Upper lobe of right lung (tissue), 1 donor: Measurements from ENCODE around the gene CDC42. TPM values are rescaled to one million over a fixed set of nuclear protein-coding genes. Genes with fewer than 3 reads are reported as not detected.

Experiments used
- ATAC-seq: fragments of 200-7000 bp; cut with Tn5 transposase; one replicate; pipeline ENCODE4 v1.9.1; 2020; ENCODE audit warnings: mild to moderate bottlenecking, moderate library complexity
- DNase-seq: peaks from one replicate; pipeline ENCODE4 v3.0.0-alpha.2; 2020
- H3K27ac ChIP-seq: fragments of 200-600 bp; one replicate; pipeline ENCODE4 v1.8.0; 2022
- H3K27me3 ChIP-seq: fragments of 200-600 bp; one replicate; pipeline ENCODE4 v1.8.0; 2022; ENCODE audit warnings: mild to moderate bottlenecking
- H3K36me3 ChIP-seq: fragments of 200-600 bp; one replicate; pipeline ENCODE4 v1.8.0; 2022
- H3K4me1 ChIP-seq: fragments of 200-600 bp; one replicate; pipeline ENCODE4 v1.8.0; 2022
- H3K4me3 ChIP-seq: fragments of 200-600 bp; one replicate; pipeline ENCODE4 v1.8.0; 2022; ENCODE audit warnings: mild to moderate bottlenecking
- H3K9me3 ChIP-seq: fragments of 200-600 bp; one replicate; pipeline ENCODE4 v1.8.0; 2022
- CTCF ChIP-seq: fragments of 200-600 bp; IDR thresholded peaks from one replicate; pipeline ENCODE4 v1.8.0; 2022; ENCODE audit warnings: antibody characterized with exemption
- intact Hi-C: fragments of 100-400 bp; cut with DNase I; formaldehyde crosslinking; loops from one replicate; pipeline ENCODE4 v1.11.0; 2022
- total RNA-seq: library from RNA; stranded (reverse); fragmentation: NEBNext Ultra II Directional; extraction: Animal tissue kit (Norgen Biotek cat#: 25700); gene quantifications from one replicate; pipeline ENCODE4 v1.2.1, GENCODE V29; 2021
- donor health status: DM: no; HTN: yes; CAD: no; lungs with severe emphysema.

CDC42 gene
- total RNA-seq, 1 donor from 2014 or later, result 234 TPM

GRCh38 chr1:22107126-22107525 is 54.6 kb downstream of the CDC42 start:
- H3K4me3 ChIP-seq, result no peak overlapping the region
- no peaks in the 10 kb centered on the region for H3K27me3 ChIP-seq
- peaks cover 8% of the 10 kb centered on the region for H3K4me1 ChIP-seq
- no peak for TF ChIP-seq CTCF
- no peaks in the 10 kb centered on the region for H3K9me3 ChIP-seq
- H3K27ac ChIP-seq, result no peak overlapping the region
- peaks cover 28% of the 10 kb centered on the region for H3K36me3 ChIP-seq
- DNase-seq, result no peak
- ATAC-seq, result no peak
- intact Hi-C loops, result no loop called here

GRCh38 chr1:22108339-22109105 is 56.0 kb downstream of the CDC42 start:
- TF ChIP-seq CTCF, result no peak
- Histone ChIP-seq H3K27ac (no peak overlapping the region), H3K36me3 (peaks cover 34% of the 10 kb centered on the region), H3K27me3 (no peaks in the 10 kb centered on the region), H3K4me3 (no peak overlapping the region), H3K4me1 (peaks cover 8% of the 10 kb centered on the region), H3K9me3 (no peaks in the 10 kb centered on the region)
- intact Hi-C loops, result no loop called here
- DNase-seq (no peak), ATAC-seq (no peak)

GRCh38 chr1:22110016-22110415 is 57.5 kb downstream of the CDC42 start:
- no peaks in the 10 kb centered on the region for H3K9me3 ChIP-seq
- H3K27ac ChIP-seq, result no peak overlapping the region
- intact Hi-C loops, result no loop called here
- no peak for TF ChIP-seq CTCF
- H3K27me3 ChIP-seq, result no peaks in the 10 kb centered on the region
- no peak overlapping the region for H3K4me3 ChIP-seq
- no peak for ATAC-seq
- no peak for DNase-seq
- H3K4me1 ChIP-seq, result peaks cover 4% of the 10 kb centered on the region
- peaks cover 35% of the 10 kb centered on the region for H3K36me3 ChIP-seq

GRCh38 chr1:22111115-22111514 is 58.6 kb downstream of the CDC42 start:
- peaks cover 4% of the 10 kb centered on the region for H3K4me1 ChIP-seq
- no peak for DNase-seq
- intact Hi-C loops, result no loop called here
- H3K36me3 ChIP-seq, result peaks cover 35% of the 10 kb centered on the region
- no peak for ATAC-seq
- no peak overlapping the region for H3K27ac ChIP-seq
- no peaks in the 10 kb centered on the region for H3K27me3 ChIP-seq
- H3K9me3 ChIP-seq, result no peaks in the 10 kb centered on the region
- TF ChIP-seq CTCF, result no peak
- no peak overlapping the region for H3K4me3 ChIP-seq

- Histone ChIP-seq H3K36me3 (peaks cover 35% of the 10 kb centered on the region), H3K27ac (no peak overlapping the region), H3K27me3 (no peaks in the 10 kb centered on the region), H3K4me1 (peaks cover 4% of the 10 kb centered on the region), H3K9me3 (no peaks in the 10 kb centered on the region), H3K4me3 (no peak overlapping the region)
- intact Hi-C loops, result no loop called here
- no peak for TF ChIP-seq CTCF
- ATAC-seq (no peak), DNase-seq (no peak)
These were observed 59.1 kb downstream of the CDC42 start for GRCh38 chr1:22111620-22112019.
